WERI-Rb-1 (cell line): ENCODE results near the gene TYSND1.

Experiments
- DNase-seq: peaks from one replicate; pipeline ENCODE4 v3.0.0-alpha.2; 2020
- H3K27ac ChIP-seq: fragments of 250-450 bp; sonication (Bioruptor Pico); 2 replicates; pipeline ENCODE4 v1.5.1; 2020; ENCODE audit warnings: mild to moderate bottlenecking, moderate library complexity
- H3K27me3 ChIP-seq: fragments of 250-450 bp; sonication (Bioruptor Pico); 2 replicates; pipeline ENCODE4 v1.5.1; 2021; ENCODE audit warnings: mild to moderate bottlenecking, low read depth, moderate library complexity; ENCODE audit not compliant: insufficient read depth, severe bottlenecking
- H3K36me3 ChIP-seq: fragments of 250-450 bp; sonication (Bioruptor Pico); 2 replicates; pipeline ENCODE4 v1.5.1; 2020; ENCODE audit warnings: mild to moderate bottlenecking, moderate library complexity
- H3K4me3 ChIP-seq: 2 replicates; pipeline ENCODE4 v1.5.1; 2011; ENCODE audit warnings: low read depth, mild to moderate bottlenecking, control low read depth, low read length
- H3K9me3 ChIP-seq: fragments of 250-450 bp; sonication (Bioruptor Pico); 2 replicates; pipeline ENCODE4 v1.5.1; 2021; ENCODE audit warnings: mild to moderate bottlenecking, moderate library complexity; ENCODE audit not compliant: severe bottlenecking
- TF ChIP-seq, protein P1 (sequence below): IDR thresholded peaks from 2 replicates; pipeline ENCODE4 v1.5.1; 2011; ENCODE audit warnings: low read depth, mild to moderate bottlenecking, control low read depth, inconsistent platforms, low read length

TYSND1 gene

DNA sequence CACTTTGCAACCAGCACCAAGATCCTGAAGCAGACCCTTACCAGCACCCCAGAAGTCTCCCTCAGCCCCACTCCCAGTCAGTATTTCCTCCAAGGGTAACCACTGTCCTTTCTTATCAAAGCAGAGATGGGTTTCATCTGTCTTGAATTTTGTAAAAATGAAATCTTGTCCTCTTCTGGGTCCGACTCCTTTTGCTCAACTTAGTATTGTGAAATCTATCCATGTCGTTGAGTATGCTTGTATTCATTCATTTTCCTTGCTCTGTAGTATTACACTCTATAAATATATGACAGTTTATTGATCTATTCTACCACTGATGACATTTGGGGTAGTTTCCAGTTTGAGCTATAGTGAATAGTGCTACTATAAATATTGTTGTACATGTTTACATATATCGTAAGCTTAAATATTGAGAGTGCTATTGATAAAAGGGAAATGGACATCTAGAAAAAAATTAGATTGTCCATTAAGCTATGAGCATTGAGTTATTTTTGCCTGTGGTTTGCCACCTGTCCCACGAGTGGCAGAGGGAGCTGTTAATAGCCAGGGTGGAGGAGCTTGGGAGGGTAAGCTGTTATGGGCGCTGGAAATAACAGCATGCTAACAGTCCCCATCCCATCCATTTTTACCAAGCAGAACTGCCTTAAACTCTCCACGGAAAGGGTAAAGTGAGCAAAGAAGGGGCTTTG, 50.3 kb downstream of the TYSND1 start:
- no peak overlapping the region for H3K27ac ChIP-seq
- no peak for DNase-seq
- H3K27me3 ChIP-seq = no peaks in the 10 kb centered on the region
- no peaks in the 10 kb centered on the region for H3K9me3 ChIP-seq
- H3K36me3 ChIP-seq = peaks cover 71% of the 10 kb centered on the region
- no peak overlapping the region for H3K4me3 ChIP-seq
- TF ChIP-seq, protein P1, sequence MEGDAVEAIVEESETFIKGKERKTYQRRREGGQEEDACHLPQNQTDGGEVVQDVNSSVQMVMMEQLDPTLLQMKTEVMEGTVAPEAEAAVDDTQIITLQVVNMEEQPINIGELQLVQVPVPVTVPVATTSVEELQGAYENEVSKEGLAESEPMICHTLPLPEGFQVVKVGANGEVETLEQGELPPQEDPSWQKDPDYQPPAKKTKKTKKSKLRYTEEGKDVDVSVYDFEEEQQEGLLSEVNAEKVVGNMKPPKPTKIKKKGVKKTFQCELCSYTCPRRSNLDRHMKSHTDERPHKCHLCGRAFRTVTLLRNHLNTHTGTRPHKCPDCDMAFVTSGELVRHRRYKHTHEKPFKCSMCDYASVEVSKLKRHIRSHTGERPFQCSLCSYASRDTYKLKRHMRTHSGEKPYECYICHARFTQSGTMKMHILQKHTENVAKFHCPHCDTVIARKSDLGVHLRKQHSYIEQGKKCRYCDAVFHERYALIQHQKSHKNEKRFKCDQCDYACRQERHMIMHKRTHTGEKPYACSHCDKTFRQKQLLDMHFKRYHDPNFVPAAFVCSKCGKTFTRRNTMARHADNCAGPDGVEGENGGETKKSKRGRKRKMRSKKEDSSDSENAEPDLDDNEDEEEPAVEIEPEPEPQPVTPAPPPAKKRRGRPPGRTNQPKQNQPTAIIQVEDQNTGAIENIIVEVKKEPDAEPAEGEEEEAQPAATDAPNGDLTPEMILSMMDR = no peak

DNA sequence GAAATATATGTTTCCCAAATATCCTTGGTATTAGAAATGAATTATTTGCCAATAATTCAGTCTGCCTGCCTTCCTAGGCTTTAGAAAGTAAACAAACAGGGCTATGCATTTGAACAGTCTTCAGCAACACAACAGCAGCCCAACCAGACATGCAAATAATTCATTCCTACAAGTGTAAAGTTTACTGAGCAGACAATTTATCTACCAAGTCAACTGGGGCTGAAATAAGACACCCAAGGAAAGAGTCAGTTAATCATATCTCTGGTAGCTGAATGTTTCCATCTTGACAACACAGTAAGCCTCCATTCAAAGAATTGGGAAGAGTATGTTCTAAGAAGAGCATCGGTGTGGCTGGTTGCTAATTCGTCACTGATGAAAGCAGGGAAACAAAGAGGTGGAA, 52.2 kb downstream of the TYSND1 start:
- Histone ChIP-seq H3K27ac (no peak overlapping the region), H3K4me3 (no peak overlapping the region), H3K9me3 (no peaks in the 10 kb centered on the region), H3K36me3 (peaks cover 69% of the 10 kb centered on the region), H3K27me3 (no peaks in the 10 kb centered on the region)
- DNase-seq = no peak
- TF ChIP-seq, protein P1 = no peak

DNA sequence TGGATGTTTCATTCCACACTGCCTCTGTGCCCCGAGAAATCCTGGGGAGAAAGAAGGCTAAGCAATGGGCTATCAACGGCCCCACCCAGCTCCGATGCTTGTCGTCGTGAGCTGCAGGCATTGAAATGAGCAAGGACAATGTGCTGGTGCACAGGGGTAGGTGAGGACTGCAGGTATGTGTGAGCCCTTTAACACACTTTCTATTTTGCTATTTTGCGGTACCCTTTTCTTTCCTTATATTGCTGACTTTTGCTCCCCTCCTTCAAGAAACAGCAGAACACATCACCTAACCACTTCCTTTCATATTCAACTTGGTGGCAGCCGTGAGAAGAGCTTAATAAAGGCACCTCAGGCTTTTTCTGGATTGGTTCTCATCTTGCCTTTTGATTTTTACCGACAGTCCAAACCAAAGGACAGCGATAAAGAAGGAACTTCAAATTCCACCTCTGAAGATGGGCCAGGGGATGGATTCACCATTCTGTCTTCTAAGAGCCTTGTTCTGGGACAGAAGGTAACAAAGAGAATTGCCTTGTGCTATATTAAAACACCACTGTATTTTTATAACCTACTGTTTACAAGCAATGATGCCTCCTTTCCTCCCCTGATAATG, 53.1 kb downstream of the TYSND1 start:
- DNase-seq = no peak
- H3K36me3 ChIP-seq = peaks cover 64% of the 10 kb centered on the region

DNA sequence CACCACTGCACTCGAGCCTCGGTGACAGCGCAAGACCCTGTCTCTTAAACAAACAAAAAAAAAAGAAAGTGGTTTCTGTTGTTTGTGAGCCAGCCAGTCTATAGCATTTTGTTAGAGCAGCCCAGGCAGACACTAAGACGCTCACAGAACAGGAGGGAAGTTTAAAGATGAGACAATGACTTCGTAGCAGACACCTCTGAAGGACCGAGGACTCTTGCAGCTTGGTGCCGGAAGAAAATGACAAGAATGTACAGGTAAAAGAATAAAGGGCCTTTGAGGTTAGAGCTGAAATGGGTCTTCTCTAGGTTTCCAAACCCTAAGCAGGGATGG, 54.1 kb downstream of the TYSND1 start:
- Histone ChIP-seq H3K4me3 (no peak overlapping the region), H3K9me3 (no peaks in the 10 kb centered on the region), H3K27ac (no peak overlapping the region), H3K27me3 (no peaks in the 10 kb centered on the region), H3K36me3 (peaks cover 60% of the 10 kb centered on the region)
- DNase-seq = no peak
- TF ChIP-seq, protein P1 = no peak

More for the DNA sequence above, 53.1 kb downstream of the TYSND1 start:
- Histone ChIP-seq H3K27ac (no peak overlapping the region), H3K9me3 (no peaks in the 10 kb centered on the region), H3K27me3 (no peaks in the 10 kb centered on the region), H3K4me3 (no peak overlapping the region)
- TF ChIP-seq, protein P1 = no peak

DNA sequence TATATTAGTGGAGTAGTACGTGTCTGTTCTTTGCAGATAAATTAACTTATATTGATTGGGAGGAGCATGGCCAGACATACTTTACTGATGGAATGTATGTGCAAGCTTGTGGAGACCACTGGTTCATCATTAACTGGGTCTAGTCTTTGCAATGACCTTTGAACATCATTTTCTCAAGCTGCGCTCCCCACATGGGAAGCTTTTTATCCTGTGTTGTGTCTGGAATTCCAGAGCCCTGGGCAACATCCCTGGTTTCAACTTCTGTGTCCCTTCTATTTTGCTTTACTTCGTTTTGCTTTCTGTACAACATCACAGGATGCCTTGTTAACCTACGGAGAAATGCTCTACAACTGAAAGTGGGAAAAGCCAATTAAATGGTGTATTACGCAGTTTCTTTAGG, 55.5 kb downstream of the TYSND1 start:
- Histone ChIP-seq H3K4me3 (no peak overlapping the region), H3K36me3 (peaks cover 49% of the 10 kb centered on the region), H3K9me3 (no peaks in the 10 kb centered on the region), H3K27ac (no peak overlapping the region), H3K27me3 (no peaks in the 10 kb centered on the region)
- TF ChIP-seq, protein P1 = no peak
- no peak for DNase-seq

DNA sequence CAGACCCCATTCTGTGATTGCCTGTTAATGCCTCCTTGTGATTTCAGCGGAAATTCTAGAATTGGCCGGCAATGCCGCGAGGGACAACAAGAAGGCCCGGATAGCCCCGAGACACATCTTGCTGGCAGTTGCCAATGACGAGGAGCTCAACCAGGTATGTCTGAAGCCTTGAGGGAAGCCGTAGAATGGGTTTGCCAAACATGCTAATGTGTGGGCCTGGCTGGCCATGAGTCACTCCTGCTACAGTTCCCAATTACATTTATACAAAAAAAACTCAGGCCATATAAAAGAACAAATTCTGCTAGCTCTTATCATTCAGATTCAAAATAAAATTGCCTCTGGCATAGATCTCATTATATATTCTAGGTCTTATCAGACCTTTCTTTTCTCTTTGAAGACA, 56.5 kb downstream of the TYSND1 start:
- no peaks in the 10 kb centered on the region for H3K27me3 ChIP-seq
- TF ChIP-seq, protein P1 = no peak
- H3K9me3 ChIP-seq = no peaks in the 10 kb centered on the region
- no peak overlapping the region for H3K4me3 ChIP-seq
- peaks cover 42% of the 10 kb centered on the region for H3K36me3 ChIP-seq
- DNase-seq = no peak
- no peak overlapping the region for H3K27ac ChIP-seq
